Mucosa of rectum (tissue), 2 donors: ENCODE data around the gene ESR1.

Experiments used
- H3K27ac ChIP-seq, 2 donors: one replicate each; pipeline ENCODE4 v1.7.0; 2013; ENCODE audit warnings: inconsistent platforms in 2 of 2, low read depth in 2 of 2, low read length in 2 of 2
- H3K27me3 ChIP-seq, 2 donors: one replicate each; pipeline ENCODE4 v1.7.0; 2013; ENCODE audit warnings: low read length in 2 of 2; ENCODE audit not compliant: control insufficient read depth in 2 of 2, insufficient read depth in 2 of 2
- H3K36me3 ChIP-seq, 2 donors: one replicate each; pipeline ENCODE4 v1.7.0; 2013; ENCODE audit warnings: low read length in 2 of 2; ENCODE audit not compliant: control insufficient read depth in 2 of 2, insufficient read depth in 2 of 2
- H3K4me1 ChIP-seq, 2 donors: one replicate each; pipeline ENCODE4 v1.7.0; 2013; ENCODE audit warnings: low read length in 2 of 2, mild to moderate bottlenecking in 1 of 2; ENCODE audit not compliant: control insufficient read depth in 2 of 2, insufficient read depth in 2 of 2
- H3K4me3 ChIP-seq, 2 donors: one replicate each; pipeline ENCODE4 v1.7.0; 2013; ENCODE audit warnings: low read length in 2 of 2
- H3K9ac ChIP-seq, 2 donors: one replicate each; pipeline ENCODE4 v1.7.0; 2013; ENCODE audit warnings: low read length in 2 of 2, low read depth in 1 of 2, mild to moderate bottlenecking in 1 of 2
- H3K9me3 ChIP-seq, 2 donors: one replicate each; pipeline ENCODE4 v1.7.0; 2013; ENCODE audit warnings: low read length in 2 of 2; ENCODE audit not compliant: control insufficient read depth in 2 of 2
- donor health status: healthy.
- donor health status: Normal muscosa, but diverticular disease.

The ESR1 gene

GRCh38 chr6:152160346-152160745 lies 352.9 kb downstream of the ESR1 start:
- Histone ChIP-seq H3K9ac (no peak overlapping the region), H3K27me3 (no peaks in the 10 kb centered on the region), H3K4me1 (no peaks in the 10 kb centered on the region), H3K4me3 (no peak overlapping the region), H3K27ac (no peak overlapping the region), H3K36me3 (peaks cover 8 to 9% of the 10 kb centered on the region in 2 donors), H3K9me3 (no peaks in the 10 kb centered on the region)

GRCh38 chr6:152161501-152161900 lies 354.0 kb downstream of the ESR1 start:
- H3K9me3 ChIP-seq = no peaks in the 10 kb centered on the region
- no peak overlapping the region for H3K4me3 ChIP-seq
- no peaks in the 10 kb centered on the region for H3K27me3 ChIP-seq
- H3K4me1 ChIP-seq = no peaks in the 10 kb centered on the region
- H3K27ac ChIP-seq = no peak overlapping the region
- H3K36me3 ChIP-seq = peaks cover 2 to 6% of the 10 kb centered on the region in 2 donors
- H3K9ac ChIP-seq = no peak overlapping the region

DNA sequence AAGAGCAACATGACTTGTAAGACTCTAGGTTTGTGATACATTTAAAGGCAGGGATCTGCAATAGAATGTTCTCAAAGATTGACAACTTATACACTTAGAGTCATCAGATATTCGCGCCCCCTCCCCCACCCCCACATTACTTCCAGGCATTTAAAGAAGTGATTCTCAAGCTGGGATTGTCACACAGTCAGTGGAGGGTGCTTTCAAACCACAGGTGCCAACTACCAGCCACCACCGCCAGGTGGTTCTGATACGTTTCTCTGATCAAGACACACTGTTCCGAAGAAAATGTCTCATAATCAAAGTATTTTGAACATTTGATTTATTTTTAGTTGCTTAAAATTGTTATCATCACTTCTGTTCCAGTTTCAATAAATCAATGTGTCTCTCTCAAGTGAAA lies 357.5 kb downstream of the ESR1 start:
- H3K36me3 ChIP-seq = peaks cover 6 to 9% of the 10 kb centered on the region in 2 donors
- H3K9me3 ChIP-seq = no peaks in the 10 kb centered on the region
- no peaks in the 10 kb centered on the region for H3K27me3 ChIP-seq
- H3K4me1 ChIP-seq = no peaks in the 10 kb centered on the region
- H3K27ac ChIP-seq = no peak overlapping the region
- H3K4me3 ChIP-seq = no peak overlapping the region
- no peak overlapping the region for H3K9ac ChIP-seq

GRCh38 chr6:152166497-152166896 lies 359.0 kb downstream of the ESR1 start:
- no peaks in the 10 kb centered on the region for H3K27me3 ChIP-seq
- no peaks in the 10 kb centered on the region for H3K4me1 ChIP-seq
- no peak overlapping the region for H3K27ac ChIP-seq
- no peak overlapping the region for H3K9ac ChIP-seq
- no peaks in the 10 kb centered on the region for H3K9me3 ChIP-seq
- no peak overlapping the region for H3K4me3 ChIP-seq
- H3K36me3 ChIP-seq = peaks cover 6 to 9% of the 10 kb centered on the region in 2 donors

GRCh38 chr6:152166897-152167296 lies 359.4 kb downstream of the ESR1 start:
- Histone ChIP-seq H3K36me3 (peaks cover 6 to 9% of the 10 kb centered on the region in 2 donors), H3K9me3 (no peaks in the 10 kb centered on the region), H3K4me3 (no peak overlapping the region), H3K27ac (no peak overlapping the region), H3K9ac (no peak overlapping the region), H3K27me3 (no peaks in the 10 kb centered on the region), H3K4me1 (no peaks in the 10 kb centered on the region)

- H3K4me3 ChIP-seq = no peak overlapping the region
- no peak overlapping the region for H3K9ac ChIP-seq
- H3K4me1 ChIP-seq = no peaks in the 10 kb centered on the region
- H3K9me3 ChIP-seq = no peaks in the 10 kb centered on the region
- no peaks in the 10 kb centered on the region for H3K27me3 ChIP-seq
- no peak overlapping the region for H3K27ac ChIP-seq
- peaks cover 6 to 9% of the 10 kb centered on the region in 2 donors for H3K36me3 ChIP-seq
Measured at GRCh38 chr6:152167641-152168603, 360.4 kb downstream of the ESR1 start.

GRCh38 chr6:152170313-152170701 lies 362.8 kb downstream of the ESR1 start:
- H3K36me3 ChIP-seq = peaks cover 2 to 10% of the 10 kb centered on the region in 2 donors
- no peaks in the 10 kb centered on the region for H3K27me3 ChIP-seq
- H3K27ac ChIP-seq = no peak overlapping the region
- no peaks in the 10 kb centered on the region for H3K4me1 ChIP-seq
- H3K4me3 ChIP-seq = no peak overlapping the region
- no peaks in the 10 kb centered on the region for H3K9me3 ChIP-seq
- H3K9ac ChIP-seq = no peak overlapping the region

GRCh38 chr6:152170702-152171667 lies 363.5 kb downstream of the ESR1 start:
- H3K4me3 ChIP-seq = no peak overlapping the region
- H3K9ac ChIP-seq = no peak overlapping the region
- H3K36me3 ChIP-seq = peaks cover 2 to 10% of the 10 kb centered on the region in 2 donors
- H3K27me3 ChIP-seq = no peaks in the 10 kb centered on the region
- no peaks in the 10 kb centered on the region for H3K9me3 ChIP-seq
- H3K27ac ChIP-seq = peak overlapping the region in 1 of 2 donors; percentile 23
- no peaks in the 10 kb centered on the region for H3K4me1 ChIP-seq

GRCh38 chr6:152173321-152173720 lies 365.8 kb downstream of the ESR1 start:
- Histone ChIP-seq H3K4me1 (no peaks in the 10 kb centered on the region), H3K36me3 (peaks cover 4 to 7% of the 10 kb centered on the region in 2 donors), H3K9me3 (no peaks in the 10 kb centered on the region), H3K9ac (no peak overlapping the region), H3K27ac (no peak overlapping the region), H3K4me3 (no peak overlapping the region), H3K27me3 (no peaks in the 10 kb centered on the region)

DNA sequence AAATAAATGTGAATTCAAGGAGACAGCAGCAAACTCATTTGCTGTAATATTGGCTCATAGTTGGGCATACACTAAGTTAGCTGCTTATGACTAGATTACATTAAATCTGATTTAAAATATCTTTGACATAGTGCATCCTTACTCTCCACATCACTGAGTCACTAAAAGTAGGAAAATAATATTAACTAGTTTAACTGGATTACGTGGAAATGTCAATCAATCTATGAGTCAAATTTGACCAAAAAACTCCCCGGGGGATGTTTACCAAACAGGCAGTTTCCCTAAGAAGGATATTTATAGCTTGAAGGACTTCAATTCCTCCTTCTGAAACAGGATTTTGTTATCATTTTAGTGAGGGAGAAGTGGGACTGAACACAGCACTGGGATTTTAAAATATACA lies 366.5 kb downstream of the ESR1 start:
- no peaks in the 10 kb centered on the region for H3K27me3 ChIP-seq
- no peaks in the 10 kb centered on the region for H3K4me1 ChIP-seq
- no peak overlapping the region for H3K4me3 ChIP-seq
- H3K9me3 ChIP-seq = no peaks in the 10 kb centered on the region
- H3K27ac ChIP-seq = no peak overlapping the region
- no peak overlapping the region for H3K9ac ChIP-seq
- H3K36me3 ChIP-seq = peaks cover 4 to 7% of the 10 kb centered on the region in 2 donors
